ENCODE measurements around the gene ASMT.

ASMT gene

DNA sequence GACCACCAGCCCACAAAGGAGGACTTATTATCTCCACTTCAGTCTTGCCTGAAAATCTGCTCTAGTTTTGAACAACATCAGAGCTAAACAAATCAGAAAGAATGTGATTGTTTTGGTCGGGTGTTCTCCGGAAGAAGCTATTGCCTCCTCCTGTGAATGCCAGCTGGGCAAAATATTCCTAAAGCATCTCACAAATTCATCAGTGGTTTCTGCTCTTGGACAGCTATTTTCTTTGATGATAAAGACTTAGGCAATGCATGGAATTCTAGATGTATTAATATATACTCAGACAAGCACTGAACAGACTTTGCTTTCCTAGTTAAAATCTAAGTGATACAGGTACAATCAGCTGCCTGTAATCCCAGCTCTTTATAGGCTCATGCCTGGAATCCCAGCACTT, 71.8 kb downstream of the ASMT start:
- CTCF ChIA-PET, result no interaction called here
- no peak for DNase-seq
- peaks cover 44% of the 10 kb centered on the region for H3K36me3 Mint-ChIP-seq
- peaks cover 5% of the 10 kb centered on the region for H3K27me3 Mint-ChIP-seq
- no peak overlapping the region for H3K27ac Mint-ChIP-seq
- H3K4me1 Mint-ChIP-seq, result peaks cover 16% of the 10 kb centered on the region
- H3K4me3 Mint-ChIP-seq, result no peak overlapping the region
- H3K9me3 Mint-ChIP-seq, result peaks cover 13% of the 10 kb centered on the region

Measured in activated naive CD4-positive, alpha-beta T cell treated with anti-CD3 and anti-CD28 coated beads, Interleukin-2, amount 10 ng/mL, durations not matched to agents 7 days and 5 days (primary cell).